ENCODE results near the gene CDC42EP2. TPM values are rescaled to one million over a fixed set of nuclear protein-coding genes. Genes with fewer than 3 reads are reported as not detected.

The CDC42EP2 gene
- total and polyA plus RNA-seq, 4 donors: 9.2 to 35.0 (median 26.2) TPM

GRCh38 chr11:65279279-65279678, 35.4 kb upstream of the CDC42EP2 start:
- DNase-seq: no peak
- H3K27ac ChIP-seq (ENCODE audit: low read depth in 1 of 2, low read length in 1 of 2): peak overlapping the region; percentile 18 to 63
- WGBS, 2 donors: 94 to 97% methylated on average over 4 of the region's 4 CpGs
- peaks cover 0 to 11% (median 6%) of the 10 kb centered on the region in 5 donors for H3K4me1 ChIP-seq (ENCODE audit: control insufficient read depth in 5 of 5, insufficient read depth in 5 of 5, low read length in 5 of 5)
- H3K4me3 ChIP-seq: no peak overlapping the region
- no peaks in the 10 kb centered on the region for H3K27me3 ChIP-seq (ENCODE audit: control insufficient read depth in 3 of 3, insufficient read depth in 3 of 3, low read length in 2 of 3)
- no peaks in the 10 kb centered on the region for H3K9me3 ChIP-seq (ENCODE audit: control insufficient read depth in 4 of 4, insufficient read depth in 3 of 4, low read length in 3 of 4)
- no peak overlapping the region for H3K9ac ChIP-seq (ENCODE audit: insufficient read depth in 1 of 2, low read length in 2 of 2)
- H3K36me3 ChIP-seq (ENCODE audit: control insufficient read depth in 4 of 4, insufficient read depth in 4 of 4, low read length in 4 of 4): peaks cover 10 to 17% (median 11%) of the 10 kb centered on the region in 4 donors
- ATAC-seq (ENCODE audit: insufficient read depth, low FRiP score): no peak
- no peak for TF ChIP-seq CTCF (IDR thresholded peaks at IDR 0.05; ENCODE audit: control extremely low read depth, extremely low read depth)

DNA sequence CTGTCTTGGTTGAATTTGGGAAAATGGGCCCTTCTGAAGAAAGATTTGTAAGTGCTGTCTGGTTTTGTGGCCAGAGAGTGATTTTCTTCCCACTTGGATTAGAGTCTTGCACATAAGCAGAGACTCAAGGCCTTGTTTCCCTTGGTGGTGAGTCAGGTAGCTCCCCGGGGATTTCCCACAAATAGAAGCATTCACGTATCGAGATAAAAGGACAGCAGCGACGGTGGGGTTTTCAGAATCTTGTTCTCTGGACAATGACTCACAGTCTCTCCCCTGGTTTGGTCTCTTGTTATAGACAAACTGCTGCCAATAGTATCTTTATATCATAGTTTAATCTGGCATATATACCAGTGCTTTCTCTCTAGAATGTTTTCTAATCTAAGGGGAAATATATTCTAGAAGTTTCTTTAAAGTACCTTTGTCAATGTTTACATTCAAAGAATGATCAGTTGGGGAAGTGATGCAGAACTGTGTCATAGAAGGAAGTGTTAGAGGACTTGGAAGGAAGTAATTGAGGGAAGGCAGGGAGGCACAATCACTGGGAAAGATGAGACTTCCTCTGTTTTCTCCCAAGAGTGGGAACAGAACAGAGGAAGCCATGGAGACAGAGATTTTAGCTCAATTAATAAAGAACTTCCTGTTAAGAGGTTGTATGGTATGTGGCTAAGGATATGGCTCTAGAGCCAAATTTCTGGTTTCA, 34.8 kb upstream of the CDC42EP2 start:
- ATAC-seq (ENCODE audit: insufficient read depth, low FRiP score) (peak; percentile 42), DNase-seq (no peak)
- Histone ChIP-seq H3K36me3 (ENCODE audit: control insufficient read depth in 4 of 4, insufficient read depth in 4 of 4, low read length in 4 of 4) (peaks cover 10 to 17% (median 11%) of the 10 kb centered on the region in 4 donors), H3K27me3 (ENCODE audit: control insufficient read depth in 3 of 3, insufficient read depth in 3 of 3, low read length in 2 of 3) (no peaks in the 10 kb centered on the region), H3K9me3 (ENCODE audit: control insufficient read depth in 4 of 4, insufficient read depth in 3 of 4, low read length in 3 of 4) (no peaks in the 10 kb centered on the region), H3K4me3 (no peak overlapping the region), H3K27ac (ENCODE audit: low read depth in 1 of 2, low read length in 1 of 2) (peak overlapping the region in 1 of 2 donors; percentile 18), H3K4me1 (ENCODE audit: control insufficient read depth in 5 of 5, insufficient read depth in 5 of 5, low read length in 5 of 5) (peaks cover 0 to 11% (median 6%) of the 10 kb centered on the region in 5 donors), H3K9ac (ENCODE audit: insufficient read depth in 1 of 2, low read length in 2 of 2) (no peak overlapping the region)
- WGBS, 2 donors: 31 to 61% methylated on average over 5 of the region's 5 CpGs
- no peak for TF ChIP-seq CTCF (IDR thresholded peaks at IDR 0.05; ENCODE audit: control extremely low read depth, extremely low read depth)

DNA sequence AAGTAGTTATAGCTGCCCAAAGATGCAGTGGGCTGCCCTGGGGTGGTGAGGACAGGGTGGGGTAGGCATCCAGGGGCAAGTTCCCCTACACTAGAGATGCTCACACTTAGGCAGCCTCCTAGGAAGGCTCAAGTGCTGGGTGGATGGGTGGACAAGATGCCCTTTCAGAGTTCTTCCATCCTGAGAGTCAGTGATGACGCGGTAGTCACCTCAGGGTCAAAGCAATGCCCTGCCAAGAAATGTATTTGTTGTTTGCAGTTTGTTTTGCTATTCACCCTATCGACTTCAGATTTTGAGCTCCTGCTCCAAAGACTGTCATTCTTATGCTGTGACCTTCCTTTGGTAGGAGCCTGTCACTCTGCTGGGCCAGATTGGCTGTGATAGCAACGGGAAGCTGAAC, 34.0 kb upstream of the CDC42EP2 start:
- H3K4me1 ChIP-seq (ENCODE audit: control insufficient read depth in 5 of 5, insufficient read depth in 5 of 5, low read length in 5 of 5): peaks cover 0 to 6% (median 3%) of the 10 kb centered on the region in 5 donors
- H3K4me3 ChIP-seq: no peak overlapping the region
- H3K9me3 ChIP-seq (ENCODE audit: control insufficient read depth in 4 of 4, insufficient read depth in 3 of 4, low read length in 3 of 4): no peaks in the 10 kb centered on the region
- H3K9ac ChIP-seq (ENCODE audit: insufficient read depth in 1 of 2, low read length in 2 of 2): no peak overlapping the region
- DNase-seq (no peak), ATAC-seq (ENCODE audit: insufficient read depth, low FRiP score) (no peak)
- H3K27ac ChIP-seq (ENCODE audit: low read depth in 1 of 2, low read length in 1 of 2): peak overlapping the region in 1 of 2 donors; percentile 55
- 78 to 93% methylated on average over 4 of the region's 4 CpGs for WGBS, 2 donors
- H3K36me3 ChIP-seq (ENCODE audit: control insufficient read depth in 4 of 4, insufficient read depth in 4 of 4, low read length in 4 of 4): peaks cover 10 to 17% (median 12%) of the 10 kb centered on the region in 4 donors
- H3K27me3 ChIP-seq (ENCODE audit: control insufficient read depth in 3 of 3, insufficient read depth in 3 of 3, low read length in 2 of 3): no peaks in the 10 kb centered on the region
- TF ChIP-seq CTCF (IDR thresholded peaks at IDR 0.05; ENCODE audit: control extremely low read depth, extremely low read depth): no peak

Data from lung (tissue), 12 donors.